RCC 7860 (cell line): ENCODE data around the gene QKI.

ENCODE experiments used
- DNase-seq: peaks from one replicate; pipeline ENCODE4 v3.0.0-alpha.2; 2015; ENCODE audit warnings: low spot score
- FAIRE-seq: peaks from 2 replicates; lab custom pipeline; 2012; peaks lifted over from hg19 to GRCh38; lab: Jason Lieb, UNC

QKI gene

GRCh38 chr6:163390770-163391169 is 23.7 kb upstream of the QKI start:
- DNase-seq (no peak), FAIRE-seq (no peak)

- no peak for FAIRE-seq
- DNase-seq, result no peak
These were observed 22.5 kb upstream of the QKI start for GRCh38 chr6:163391985-163392384.

GRCh38 chr6:163392533-163392932 is 22.0 kb upstream of the QKI start:
- DNase-seq (no peak), FAIRE-seq (no peak)

- FAIRE-seq, result no peak
- DNase-seq, result no peak
These were observed 20.6 kb upstream of the QKI start for GRCh38 chr6:163393923-163394322.

GRCh38 chr6:163394659-163395058 is 19.9 kb upstream of the QKI start:
- no peak for DNase-seq
- FAIRE-seq, result no peak

DNA sequence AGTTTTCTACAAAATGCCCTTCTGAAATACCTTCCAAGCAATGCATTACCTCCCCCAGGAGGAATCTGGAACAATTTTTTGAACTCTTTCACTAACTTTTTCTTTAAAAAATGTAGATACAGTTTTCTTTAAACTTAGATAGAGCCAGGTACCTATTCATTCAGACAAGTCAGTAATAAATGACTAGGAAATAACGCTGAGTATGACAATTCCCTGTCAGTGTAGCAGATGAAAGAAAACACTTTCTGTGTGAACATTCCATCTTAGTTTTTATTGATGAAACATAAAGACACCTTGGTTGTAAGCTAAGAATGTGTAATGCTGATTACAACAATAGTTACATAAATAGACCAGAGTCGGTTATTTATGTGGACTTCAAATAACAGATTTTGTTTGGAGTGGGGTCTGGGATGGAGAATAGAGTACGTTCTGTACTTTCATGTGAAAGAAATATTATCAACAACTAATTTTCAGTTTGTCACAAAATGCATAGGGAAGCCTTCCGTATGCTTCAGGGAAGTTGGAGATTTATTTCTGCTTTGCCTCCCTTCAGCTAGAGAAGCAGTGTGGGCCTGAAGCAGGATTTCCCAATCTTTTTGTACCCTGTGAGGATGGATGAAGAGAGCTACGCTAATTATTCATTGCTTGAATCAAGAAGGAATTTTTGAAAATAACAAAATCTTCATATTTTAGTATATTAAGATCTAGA is 19.2 kb upstream of the QKI start:
- DNase-seq, result no peak
- FAIRE-seq, result no peak

DNA sequence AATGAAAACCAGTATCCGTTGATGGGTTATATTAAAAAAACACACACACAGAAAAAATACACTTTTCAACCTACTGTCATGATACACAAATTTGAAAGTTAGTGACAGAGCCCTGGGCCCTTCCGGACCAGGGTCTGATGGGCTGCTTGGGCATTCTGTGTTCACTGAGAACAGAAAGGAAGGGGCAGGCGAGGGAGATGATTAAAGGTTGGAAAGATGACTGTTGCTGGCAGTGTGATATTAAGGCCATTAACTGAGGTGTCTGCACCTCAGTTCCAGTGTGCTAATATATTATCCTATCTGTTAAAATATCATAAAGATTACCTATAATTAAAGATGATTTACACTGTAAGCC is 18.7 kb upstream of the QKI start:
- FAIRE-seq (no peak), DNase-seq (no peak)

GRCh38 chr6:163397326-163397725 is 17.2 kb upstream of the QKI start:
- FAIRE-seq, result no peak
- no peak for DNase-seq

DNA sequence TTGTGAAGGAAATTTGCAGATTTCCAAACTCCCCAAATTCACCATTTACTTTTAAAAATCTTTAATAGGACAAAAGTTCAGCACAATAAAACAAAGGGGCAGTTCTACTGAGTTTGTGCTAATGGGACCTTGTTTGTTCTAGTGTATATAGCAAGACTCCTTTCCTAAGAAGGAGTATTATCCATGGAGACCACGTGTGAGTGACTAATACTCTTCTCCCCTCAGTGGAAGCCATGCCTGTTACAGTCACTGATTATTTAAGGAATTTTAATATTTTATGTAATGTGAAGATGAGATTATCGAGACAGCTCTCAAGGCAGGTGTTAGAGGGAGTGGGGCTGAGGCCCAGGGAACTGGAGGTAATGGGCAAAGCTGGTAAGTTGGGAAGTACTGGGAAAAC is 16.4 kb upstream of the QKI start:
- FAIRE-seq (no peak), DNase-seq (no peak)

DNA sequence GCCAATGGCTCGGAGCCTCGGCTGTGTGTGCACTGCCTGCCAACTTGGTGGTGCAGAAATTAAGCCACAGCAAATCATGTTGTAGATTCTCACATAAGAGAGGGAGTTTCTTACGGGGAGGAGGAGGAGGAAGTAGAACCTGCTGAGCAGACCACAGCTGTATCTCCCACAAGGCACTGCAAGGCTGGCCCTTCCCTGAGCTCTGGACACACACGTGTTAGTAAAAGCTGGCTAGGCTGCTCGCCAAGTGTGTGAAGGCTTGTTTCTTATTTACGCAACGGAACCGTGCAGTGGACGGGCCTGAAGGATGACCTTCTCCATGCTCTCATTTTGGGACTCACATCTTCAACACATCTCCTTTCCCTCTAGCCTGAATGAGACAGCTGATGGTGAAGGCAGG is 15.7 kb upstream of the QKI start:
- DNase-seq (no peak), FAIRE-seq (no peak)

GRCh38 chr6:163400509-163400908 is 14.0 kb upstream of the QKI start:
- FAIRE-seq, result no peak

GRCh38 chr6:163401039-163401885 is 13.3 kb upstream of the QKI start:
- DNase-seq, result no peak
- FAIRE-seq, result no peak

More at GRCh38 chr6:163400509-163400908, 14.0 kb upstream of the QKI start:
- no peak for DNase-seq

GRCh38 chr6:163402616-163403015 is 11.9 kb upstream of the QKI start:
- no peak for DNase-seq
- no peak for FAIRE-seq

GRCh38 chr6:163404825-163405265 is 9.7 kb upstream of the QKI start:
- DNase-seq (no peak), FAIRE-seq (no peak)

GRCh38 chr6:163405412-163406309 is 8.9 kb upstream of the QKI start:
- FAIRE-seq, result no peak

GRCh38 chr6:163406366-163406765 is 8.2 kb upstream of the QKI start:
- FAIRE-seq (no peak), DNase-seq (no peak)

More at GRCh38 chr6:163405412-163406309, 8.9 kb upstream of the QKI start:
- DNase-seq, result no peak

GRCh38 chr6:163406830-163407229 is 7.7 kb upstream of the QKI start:
- no peak for DNase-seq
- no peak for FAIRE-seq

DNA sequence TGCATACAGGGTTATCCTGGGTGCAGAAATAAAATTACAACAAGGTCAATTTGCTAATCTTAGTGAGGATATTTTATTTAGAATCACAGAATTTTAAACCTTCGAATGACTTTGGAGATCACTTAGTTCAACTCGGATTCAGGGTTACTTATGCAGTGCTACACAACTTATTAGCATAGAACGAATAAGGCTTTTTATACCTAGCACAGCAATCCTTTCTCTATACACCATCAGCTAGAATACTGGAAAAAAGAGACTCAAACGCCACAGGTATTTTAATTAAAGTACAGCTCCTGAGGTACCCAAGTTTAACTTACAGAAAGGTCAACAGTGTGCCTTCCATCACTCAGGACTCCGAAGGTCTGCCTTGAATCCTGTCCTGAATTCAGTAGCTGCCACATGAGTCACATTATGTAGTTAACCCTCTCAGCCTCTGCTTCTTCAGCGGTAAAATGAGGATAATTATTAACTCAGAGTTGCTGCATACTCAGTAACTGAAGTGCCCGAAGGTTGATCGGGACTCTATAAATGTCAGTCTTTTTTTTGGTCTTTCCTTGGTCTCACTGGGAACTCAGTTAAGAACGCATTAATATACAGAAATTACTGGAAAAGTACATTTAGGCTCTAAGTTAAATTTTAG is 6.0 kb upstream of the QKI start:
- peak; percentile 92 for FAIRE-seq
- DNase-seq, result peak; percentile 81

- no peak for FAIRE-seq
These were observed 4.8 kb upstream of the QKI start for GRCh38 chr6:163409712-163410111.

DNA sequence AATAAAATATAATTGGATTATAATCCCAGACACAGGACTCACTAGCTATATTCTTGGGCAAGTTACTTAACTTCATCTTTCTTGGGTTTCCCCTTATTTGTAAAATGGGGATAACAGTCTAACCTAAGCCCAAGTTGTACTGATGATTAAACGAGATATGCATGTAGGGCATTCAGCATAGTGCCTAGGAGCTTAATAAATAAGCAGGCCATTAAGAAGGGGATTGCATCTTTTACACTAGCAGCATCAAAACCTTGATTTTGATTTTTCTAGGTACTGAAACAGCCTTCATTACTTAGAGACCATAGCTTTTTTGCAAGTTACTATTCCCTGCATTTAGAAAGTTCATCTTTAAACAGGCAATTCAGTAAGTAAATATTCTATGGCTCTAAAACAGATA is 2.2 kb upstream of the QKI start:
- FAIRE-seq, result no peak
- DNase-seq, result no peak

More at GRCh38 chr6:163409712-163410111, 4.8 kb upstream of the QKI start:
- DNase-seq, result no peak
